IMR-90 (cell line): ENCODE results near the gene UTP11.

Experiments used
- BHLHE40 ChIP-seq: fragments of 150-350 bp; IDR thresholded peaks from 2 replicates; pipeline ENCODE4 v1.6.1; 2016; ENCODE audit warnings: mild to moderate bottlenecking, low read depth, low read length
- CEBPB ChIP-seq: IDR thresholded peaks from 2 replicates; pipeline ENCODE4 v1.6.1; 2012; ENCODE audit warnings: low read depth, low read length, improper control_type of control experiment
- CHD1 ChIP-seq: IDR thresholded peaks from 2 replicates; pipeline ENCODE4 v1.6.1; 2012; ENCODE audit warnings: low read depth, low read length, improper control_type of control experiment
- FOS ChIP-seq: fragments of 150-350 bp; IDR thresholded peaks from 2 replicates; pipeline ENCODE4 v1.6.1; 2016; ENCODE audit warnings: low read depth, low read length
- MAFK ChIP-seq: IDR thresholded peaks from 2 replicates; pipeline ENCODE4 v1.6.1; 2012; ENCODE audit warnings: low read depth, low read length, improper control_type of control experiment
- MXI1 ChIP-seq: IDR thresholded peaks from 2 replicates; pipeline ENCODE4 v1.6.1; 2012; ENCODE audit warnings: low read depth, mild to moderate bottlenecking, low read length, moderate library complexity, borderline replicate concordance
- POLR2A ChIP-seq: IDR thresholded peaks from 2 replicates; pipeline ENCODE4 v1.6.1; 2012; ENCODE audit warnings: mild to moderate bottlenecking, low read depth, low read length
- RAD21 ChIP-seq: IDR thresholded peaks from 2 replicates; pipeline ENCODE4 v1.6.1; 2012; ENCODE audit warnings: low read length, improper control_type of control experiment
- RCOR1 ChIP-seq: IDR thresholded peaks from 2 replicates; pipeline ENCODE4 v1.6.1; 2012; ENCODE audit warnings: mild to moderate bottlenecking, low read length, improper control_type of control experiment; ENCODE audit not compliant: insufficient replicate concordance
- RFX5 ChIP-seq: IDR thresholded peaks from 2 replicates; pipeline ENCODE4 v1.8.0; 2012; ENCODE audit warnings: low read depth, mild to moderate bottlenecking, low read length, moderate library complexity
- SMC3 ChIP-seq: fragments of 150-350 bp; IDR thresholded peaks from 2 replicates; pipeline ENCODE4 v1.6.1; 2016; ENCODE audit warnings: low read depth, mild to moderate bottlenecking, antibody characterized with exemption, low read length, moderate library complexity
- TF ChIP-seq, protein P1 (sequence below): conservative IDR thresholded peaks from 2 replicates; pipeline ENCODE4 v1.5.1; 2012; ENCODE audit warnings: mild to moderate bottlenecking, low read depth, low read length, improper control_type of control experiment
- TF ChIP-seq, protein P2 (sequence below): fragments of 150-350 bp; IDR thresholded peaks from 2 replicates; pipeline ENCODE4 v1.6.1; 2017; ENCODE audit warnings: mild to moderate bottlenecking, antibody characterized with exemption, low read length, low read depth
- TF ChIP-seq, protein P3 (sequence below): fragments of 150-350 bp; IDR thresholded peaks from 2 replicates; pipeline ENCODE4 v1.6.1; 2016; ENCODE audit warnings: low read depth, mild to moderate bottlenecking, low read length, moderate library complexity, borderline replicate concordance

DNA sequence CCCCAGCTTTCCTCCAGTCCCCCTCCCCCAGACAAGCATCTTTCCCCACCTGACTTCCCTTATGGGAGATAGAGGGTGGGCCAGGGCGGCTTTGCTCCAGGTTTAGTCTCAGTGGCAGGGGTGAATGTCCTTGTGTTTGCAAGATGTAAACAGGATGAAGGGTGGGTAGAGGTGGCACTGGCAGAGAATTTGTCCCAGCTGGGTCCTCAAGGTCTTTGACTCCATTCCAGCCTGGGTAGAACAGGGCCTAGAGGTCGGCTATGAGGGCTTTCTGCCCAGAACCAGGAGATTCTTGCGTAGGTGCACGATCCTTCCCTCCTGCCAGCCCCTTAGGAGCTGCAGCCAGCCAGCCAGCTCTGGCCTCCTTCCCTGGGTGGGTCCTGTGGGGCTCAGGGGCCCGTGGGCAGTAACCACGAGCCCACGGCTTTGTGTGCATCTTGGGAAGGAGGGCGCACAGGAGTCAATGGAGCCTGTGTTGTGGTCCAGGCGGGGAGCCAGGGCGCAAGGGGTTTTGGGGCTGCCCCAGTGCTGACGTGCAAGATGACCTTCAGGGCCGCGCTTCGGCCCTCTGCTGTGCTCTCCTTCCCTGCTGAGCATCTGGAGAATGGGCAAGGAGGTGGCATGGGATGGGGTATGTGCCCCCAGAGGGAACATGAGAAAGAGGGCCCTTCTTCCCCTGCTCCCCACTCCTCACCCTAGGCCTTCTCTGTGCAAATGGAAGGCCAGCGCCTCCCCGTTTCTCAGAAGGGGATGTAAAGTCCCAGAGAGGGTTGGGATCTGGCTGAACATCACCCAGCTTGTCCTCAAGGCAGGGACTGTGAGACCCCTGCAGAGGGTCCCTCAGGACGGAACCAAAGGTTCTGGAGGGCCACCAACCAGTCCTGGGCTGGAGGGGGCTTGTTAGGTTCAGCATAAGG is 18.3 kb downstream of the UTP11 start:
- TF ChIP-seq, protein P1, sequence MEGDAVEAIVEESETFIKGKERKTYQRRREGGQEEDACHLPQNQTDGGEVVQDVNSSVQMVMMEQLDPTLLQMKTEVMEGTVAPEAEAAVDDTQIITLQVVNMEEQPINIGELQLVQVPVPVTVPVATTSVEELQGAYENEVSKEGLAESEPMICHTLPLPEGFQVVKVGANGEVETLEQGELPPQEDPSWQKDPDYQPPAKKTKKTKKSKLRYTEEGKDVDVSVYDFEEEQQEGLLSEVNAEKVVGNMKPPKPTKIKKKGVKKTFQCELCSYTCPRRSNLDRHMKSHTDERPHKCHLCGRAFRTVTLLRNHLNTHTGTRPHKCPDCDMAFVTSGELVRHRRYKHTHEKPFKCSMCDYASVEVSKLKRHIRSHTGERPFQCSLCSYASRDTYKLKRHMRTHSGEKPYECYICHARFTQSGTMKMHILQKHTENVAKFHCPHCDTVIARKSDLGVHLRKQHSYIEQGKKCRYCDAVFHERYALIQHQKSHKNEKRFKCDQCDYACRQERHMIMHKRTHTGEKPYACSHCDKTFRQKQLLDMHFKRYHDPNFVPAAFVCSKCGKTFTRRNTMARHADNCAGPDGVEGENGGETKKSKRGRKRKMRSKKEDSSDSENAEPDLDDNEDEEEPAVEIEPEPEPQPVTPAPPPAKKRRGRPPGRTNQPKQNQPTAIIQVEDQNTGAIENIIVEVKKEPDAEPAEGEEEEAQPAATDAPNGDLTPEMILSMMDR: no peak
- TF ChIP-seq RAD21 (no peak), RFX5 (no peak), POLR2A (no peak), MAFK (no peak), MXI1 (no peak), CEBPB (no peak), RCOR1 (no peak), BHLHE40 (no peak), FOS (no peak), SMC3 (no peak), CHD1 (no peak)
- TF ChIP-seq, protein P2, sequence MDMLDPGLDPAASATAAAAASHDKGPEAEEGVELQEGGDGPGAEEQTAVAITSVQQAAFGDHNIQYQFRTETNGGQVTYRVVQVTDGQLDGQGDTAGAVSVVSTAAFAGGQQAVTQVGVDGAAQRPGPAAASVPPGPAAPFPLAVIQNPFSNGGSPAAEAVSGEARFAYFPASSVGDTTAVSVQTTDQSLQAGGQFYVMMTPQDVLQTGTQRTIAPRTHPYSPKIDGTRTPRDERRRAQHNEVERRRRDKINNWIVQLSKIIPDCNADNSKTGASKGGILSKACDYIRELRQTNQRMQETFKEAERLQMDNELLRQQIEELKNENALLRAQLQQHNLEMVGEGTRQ: no peak
- TF ChIP-seq, protein P3, sequence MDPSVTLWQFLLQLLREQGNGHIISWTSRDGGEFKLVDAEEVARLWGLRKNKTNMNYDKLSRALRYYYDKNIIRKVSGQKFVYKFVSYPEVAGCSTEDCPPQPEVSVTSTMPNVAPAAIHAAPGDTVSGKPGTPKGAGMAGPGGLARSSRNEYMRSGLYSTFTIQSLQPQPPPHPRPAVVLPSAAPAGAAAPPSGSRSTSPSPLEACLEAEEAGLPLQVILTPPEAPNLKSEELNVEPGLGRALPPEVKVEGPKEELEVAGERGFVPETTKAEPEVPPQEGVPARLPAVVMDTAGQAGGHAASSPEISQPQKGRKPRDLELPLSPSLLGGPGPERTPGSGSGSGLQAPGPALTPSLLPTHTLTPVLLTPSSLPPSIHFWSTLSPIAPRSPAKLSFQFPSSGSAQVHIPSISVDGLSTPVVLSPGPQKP: no peak
